ENCODE measurements around the gene COL27A1. TPM values are rescaled to one million over a fixed set of nuclear protein-coding genes. Genes with fewer than 3 reads are reported as not detected.

The COL27A1 gene
- total RNA-seq, 2 donors from 2014 or later = 8.7 to 54.8 TPM

DNA sequence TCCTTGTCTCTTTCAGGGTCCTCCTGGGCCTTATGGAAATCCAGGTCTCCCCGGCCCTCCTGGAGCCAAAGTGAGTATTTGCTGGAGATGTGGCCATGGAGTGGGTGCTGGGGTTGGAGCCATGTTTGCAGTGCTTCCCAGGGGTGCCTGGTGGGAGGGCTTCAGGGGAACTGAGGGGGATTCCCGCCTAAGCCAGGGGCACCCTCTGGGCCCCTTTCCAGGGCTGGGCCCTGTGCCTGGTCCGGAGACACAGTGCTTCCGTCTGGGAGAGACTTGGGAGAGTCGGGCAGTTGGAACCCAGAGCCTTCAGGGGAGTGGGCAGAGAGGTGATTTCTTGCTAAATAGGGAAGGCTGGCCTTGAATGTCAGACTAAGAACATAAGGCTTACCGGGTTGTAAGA lies 27.7 kb downstream of the COL27A1 start:
- Histone ChIP-seq H3K27ac (no peak overlapping the region), H3K4me3 (no peak overlapping the region), H3K27me3 (replicated peaks; ENCODE audit: insufficient read depth) (no peaks in the 10 kb centered on the region), H3K4me1 (replicated peaks) (no peaks in the 10 kb centered on the region), H3K9me3 (no peaks in the 10 kb centered on the region), H3K36me3 (no peaks in the 10 kb centered on the region)
- intact Hi-C loops (cut with DNase I) = no loop called here
- TF ChIP-seq, protein P1, sequence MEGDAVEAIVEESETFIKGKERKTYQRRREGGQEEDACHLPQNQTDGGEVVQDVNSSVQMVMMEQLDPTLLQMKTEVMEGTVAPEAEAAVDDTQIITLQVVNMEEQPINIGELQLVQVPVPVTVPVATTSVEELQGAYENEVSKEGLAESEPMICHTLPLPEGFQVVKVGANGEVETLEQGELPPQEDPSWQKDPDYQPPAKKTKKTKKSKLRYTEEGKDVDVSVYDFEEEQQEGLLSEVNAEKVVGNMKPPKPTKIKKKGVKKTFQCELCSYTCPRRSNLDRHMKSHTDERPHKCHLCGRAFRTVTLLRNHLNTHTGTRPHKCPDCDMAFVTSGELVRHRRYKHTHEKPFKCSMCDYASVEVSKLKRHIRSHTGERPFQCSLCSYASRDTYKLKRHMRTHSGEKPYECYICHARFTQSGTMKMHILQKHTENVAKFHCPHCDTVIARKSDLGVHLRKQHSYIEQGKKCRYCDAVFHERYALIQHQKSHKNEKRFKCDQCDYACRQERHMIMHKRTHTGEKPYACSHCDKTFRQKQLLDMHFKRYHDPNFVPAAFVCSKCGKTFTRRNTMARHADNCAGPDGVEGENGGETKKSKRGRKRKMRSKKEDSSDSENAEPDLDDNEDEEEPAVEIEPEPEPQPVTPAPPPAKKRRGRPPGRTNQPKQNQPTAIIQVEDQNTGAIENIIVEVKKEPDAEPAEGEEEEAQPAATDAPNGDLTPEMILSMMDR (IDR thresholded peaks at IDR 0.05) = no peak
- TF ChIP-seq POLR2A (IDR thresholded peaks at IDR 0.05) (no peak), POLR2AphosphoS5 (IDR thresholded peaks at IDR 0.05) (no peak)
- DNase-seq (ENCODE audit: low spot score) = no peak
- WGBS = 79% methylated on average over 6 of the region's 6 CpGs

DNA sequence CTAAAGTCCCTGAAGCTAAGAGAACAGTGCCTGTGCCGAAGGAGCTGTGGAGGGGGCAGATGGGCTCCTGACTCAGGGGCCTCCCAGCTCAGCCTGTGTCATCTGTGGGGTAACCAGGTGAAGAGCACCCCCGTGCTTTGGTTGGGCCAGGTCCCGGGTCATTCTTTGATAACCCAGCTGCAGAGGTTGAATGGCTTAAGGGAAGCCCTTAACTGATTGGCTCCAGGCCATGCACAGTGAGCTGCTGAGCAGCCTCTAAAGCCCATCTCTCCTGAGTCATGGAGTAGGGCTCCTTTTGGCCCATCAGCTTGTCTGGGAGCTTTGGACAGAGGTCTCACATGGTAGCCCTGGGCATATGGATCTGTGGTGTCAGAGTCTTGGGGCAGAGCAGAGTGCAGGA lies 28.7 kb downstream of the COL27A1 start:
- intact Hi-C loops (cut with DNase I) = no loop called here
- no peaks in the 10 kb centered on the region for H3K4me1 ChIP-seq (replicated peaks)
- 75% methylated on average over 3 of the region's 3 CpGs for WGBS
- no peak overlapping the region for H3K4me3 ChIP-seq
- H3K27ac ChIP-seq = no peak overlapping the region
- H3K27me3 ChIP-seq (replicated peaks; ENCODE audit: insufficient read depth) = no peaks in the 10 kb centered on the region
- no peaks in the 10 kb centered on the region for H3K36me3 ChIP-seq
- DNase-seq (ENCODE audit: low spot score) = no peak
- TF ChIP-seq POLR2A (IDR thresholded peaks at IDR 0.05) (no peak), POLR2AphosphoS5 (IDR thresholded peaks at IDR 0.05) (no peak)
- TF ChIP-seq, protein P1 (IDR thresholded peaks at IDR 0.05) = no peak
- no peaks in the 10 kb centered on the region for H3K9me3 ChIP-seq

DNA sequence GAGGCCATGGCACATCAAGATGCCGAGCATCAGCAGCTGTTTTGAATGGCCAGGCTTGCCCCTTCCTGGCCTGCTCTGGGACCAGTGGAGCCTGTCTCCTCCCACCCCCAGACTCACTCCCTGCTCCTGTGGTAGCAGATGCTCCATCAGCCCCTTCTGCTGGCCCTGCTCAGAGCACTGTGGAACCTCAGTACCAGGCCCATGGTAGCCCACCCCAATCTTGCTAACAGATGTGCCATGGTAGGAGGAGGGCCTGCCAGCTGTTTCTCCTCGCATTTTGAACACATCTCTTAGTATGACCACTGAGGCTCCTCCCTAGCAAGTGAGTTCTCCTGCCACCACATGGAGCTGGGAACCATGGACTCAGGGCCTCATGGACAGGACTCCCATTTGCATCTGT lies 29.5 kb downstream of the COL27A1 start:
- Histone ChIP-seq H3K27ac (no peak overlapping the region), H3K27me3 (replicated peaks; ENCODE audit: insufficient read depth) (no peaks in the 10 kb centered on the region), H3K9me3 (no peaks in the 10 kb centered on the region), H3K36me3 (no peaks in the 10 kb centered on the region), H3K4me1 (replicated peaks) (no peaks in the 10 kb centered on the region), H3K4me3 (no peak overlapping the region)
- no peak for TF ChIP-seq POLR2AphosphoS5 (IDR thresholded peaks at IDR 0.05)
- TF ChIP-seq, protein P1 (IDR thresholded peaks at IDR 0.05) = no peak
- TF ChIP-seq POLR2A (IDR thresholded peaks at IDR 0.05) = no peak
- intact Hi-C loops (cut with DNase I) = no loop called here
- 85% methylated on average over 2 of the region's 2 CpGs for WGBS
- no peak for DNase-seq (ENCODE audit: low spot score)

DNA sequence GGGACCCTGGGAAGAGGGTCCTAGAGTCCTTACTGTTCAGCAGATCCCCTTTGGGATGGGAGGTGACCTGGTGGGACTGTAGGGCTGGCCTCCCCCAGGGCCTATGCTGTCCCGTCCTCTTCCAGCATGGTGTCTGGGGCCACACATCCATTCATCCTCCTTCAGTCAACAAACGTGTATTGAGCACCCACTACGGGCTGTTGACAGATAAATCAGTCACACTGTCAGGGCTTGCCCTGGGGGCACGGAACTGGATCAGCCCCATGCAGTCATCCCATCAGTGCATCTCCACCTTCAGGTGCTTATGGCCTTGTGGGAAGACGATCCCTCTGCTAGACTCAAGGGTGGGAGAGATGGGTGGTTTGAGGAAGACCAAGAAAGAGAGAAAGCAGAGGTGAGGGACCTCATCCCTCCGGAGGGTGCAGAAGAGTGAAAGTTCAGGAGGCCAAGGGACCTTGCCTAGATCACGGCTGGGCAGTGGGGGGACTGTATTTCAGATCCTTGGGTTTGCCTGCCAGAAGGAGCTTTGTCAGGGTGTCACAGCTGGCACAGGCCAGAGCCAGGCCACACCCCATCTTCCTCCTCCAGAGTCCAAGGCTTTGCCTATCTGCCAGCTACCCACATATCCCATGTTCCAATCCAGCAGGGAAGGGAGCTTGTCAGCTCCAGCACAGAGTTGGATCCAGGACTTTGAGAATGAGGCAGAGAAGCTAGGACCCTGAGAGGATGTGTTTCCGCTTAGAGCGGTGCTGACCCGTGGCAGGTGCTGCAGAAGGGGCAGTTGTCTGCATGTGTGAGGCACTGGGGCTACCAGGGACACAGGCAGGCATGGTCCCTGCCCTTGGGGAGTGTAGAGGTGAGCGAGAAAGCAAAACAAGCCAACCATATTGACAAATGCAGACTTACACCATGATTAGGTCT lies 30.5 kb downstream of the COL27A1 start:
- Histone ChIP-seq H3K27ac (no peak overlapping the region), H3K9me3 (no peaks in the 10 kb centered on the region), H3K27me3 (replicated peaks; ENCODE audit: insufficient read depth) (no peaks in the 10 kb centered on the region), H3K4me1 (replicated peaks) (no peaks in the 10 kb centered on the region), H3K4me3 (no peak overlapping the region), H3K36me3 (no peaks in the 10 kb centered on the region)
- WGBS = 74% methylated on average over 11 of the region's 11 CpGs
- DNase-seq (ENCODE audit: low spot score) = no peak
- intact Hi-C loops (cut with DNase I) = no loop called here
- TF ChIP-seq POLR2AphosphoS5 (IDR thresholded peaks at IDR 0.05) (no peak), POLR2A (IDR thresholded peaks at IDR 0.05) (no peak)
- TF ChIP-seq, protein P1 (IDR thresholded peaks at IDR 0.05) = no peak

Data from prostate gland (tissue), 2 donors.